Embryonic facial prominence (tissue), 1 donor: ENCODE results near the gene ATG4A.

ENCODE experiments used
- DNase-seq: peaks from one replicate; pipeline ENCODE4 v3.0.0-alpha.2; 2016; ENCODE audit errors: extremely low spot score

The ATG4A gene

GRCh38 chrX:108122748-108123147, 31.2 kb downstream of the ATG4A start:
- DNase-seq, result no peak

GRCh38 chrX:108123591-108124366, 32.2 kb downstream of the ATG4A start:
- DNase-seq, result no peak

- DNase-seq, result no peak
Measured at GRCh38 chrX:108126661-108127060, 35.1 kb downstream of the ATG4A start.

GRCh38 chrX:108127152-108127551, 35.6 kb downstream of the ATG4A start:
- no peak for DNase-seq

- no peak for DNase-seq
Measured at GRCh38 chrX:108130889-108131288, 39.3 kb downstream of the ATG4A start.

GRCh38 chrX:108131471-108131870, 39.9 kb downstream of the ATG4A start:
- no peak for DNase-seq

GRCh38 chrX:108132034-108132433, 40.5 kb downstream of the ATG4A start:
- no peak for DNase-seq

- no peak for DNase-seq
Measured at GRCh38 chrX:108132876-108133275, 41.3 kb downstream of the ATG4A start.

GRCh38 chrX:108134724-108135123, 43.1 kb downstream of the ATG4A start:
- DNase-seq, result no peak

- no peak for DNase-seq
Measured at GRCh38 chrX:108138814-108139702, 47.5 kb downstream of the ATG4A start.

GRCh38 chrX:108148524-108148923, 56.9 kb downstream of the ATG4A start:
- no peak for DNase-seq

- no peak for DNase-seq
Measured at GRCh38 chrX:108156082-108156481, 64.5 kb downstream of the ATG4A start.

GRCh38 chrX:108156934-108157466, 65.4 kb downstream of the ATG4A start:
- DNase-seq, result no peak

GRCh38 chrX:108157628-108158027, 66.0 kb downstream of the ATG4A start:
- DNase-seq, result no peak

GRCh38 chrX:108159028-108159670, 67.6 kb downstream of the ATG4A start:
- no peak for DNase-seq

- no peak for DNase-seq
Measured at GRCh38 chrX:108160309-108160708, 68.7 kb downstream of the ATG4A start.

GRCh38 chrX:108162265-108162664, 70.7 kb downstream of the ATG4A start:
- DNase-seq, result no peak

GRCh38 chrX:108163333-108164082, 71.9 kb downstream of the ATG4A start:
- DNase-seq, result no peak

GRCh38 chrX:108165383-108166111, 74.0 kb downstream of the ATG4A start:
- no peak for DNase-seq

GRCh38 chrX:108167211-108167872, 75.8 kb downstream of the ATG4A start:
- DNase-seq, result no peak
